Spleen (tissue), 11 donors: ENCODE data around the gene IMPA2. TPM values are rescaled to one million over a fixed set of nuclear protein-coding genes. Genes with fewer than 3 reads are reported as not detected.

Source experiments
- DNase-seq: peaks from one replicate; pipeline ENCODE4 v3.0.0-alpha.2; 2020
- H3K27ac ChIP-seq, 8 donors: fragments of 200-600 bp; sonication (generic) in 7 of 8; 1 replicate in 4 of 8; 2 replicates in 4 of 8; pipeline versions ENCODE4 v1.5.0 to v1.8.0; 2016 to 2021; ENCODE audit warnings: inconsistent platforms in 4 of 8, mild to moderate bottlenecking in 4 of 8, moderate library complexity in 1 of 8
- H3K27me3 ChIP-seq, 7 donors: fragments of 200-600 bp; sonication (generic) in 6 of 7; replicated peaks in 1 of 7; 1 replicate in 4 of 7; 2 replicates in 3 of 7; pipeline versions ENCODE4 v1.5.0 to v1.8.0; 2016 to 2021; ENCODE audit warnings: inconsistent platforms in 3 of 7, mild to moderate bottlenecking in 1 of 7
- H3K36me3 ChIP-seq, 6 donors: fragments of 200-600 bp; sonication (generic) in 5 of 6; 1 replicate in 4 of 6; 2 replicates in 2 of 6; pipeline versions ENCODE4 v1.5.0 to v1.8.0; 2016 to 2021; ENCODE audit warnings: inconsistent platforms in 2 of 6
- H3K4me1 ChIP-seq, 6 donors: fragments of 200-600 bp; sonication (generic) in 5 of 6; 1 replicate in 3 of 6; 2 replicates in 3 of 6; pipeline versions ENCODE4 v1.5.0 to v1.8.0; 2016 to 2021; ENCODE audit warnings: inconsistent platforms in 3 of 6
- H3K4me3 ChIP-seq, 8 donors: fragments of 200-600 bp; sonication (generic) in 7 of 8; 1 replicate in 4 of 8; 2 replicates in 4 of 8; pipeline versions ENCODE4 v1.5.0 to v1.8.0; 2016 to 2021; ENCODE audit warnings: inconsistent platforms in 4 of 8, mild to moderate bottlenecking in 4 of 8, moderate library complexity in 2 of 8
- H3K9me3 ChIP-seq, 8 donors: fragments of 200-600 bp; sonication (generic) in 7 of 8; 1 replicate in 4 of 8; 2 replicates in 4 of 8; pipeline versions ENCODE4 v1.5.0 to v1.8.0; 2016 to 2021; ENCODE audit warnings: inconsistent platforms in 4 of 8
- POLR2A ChIP-seq, 3 donors: fragments of 450-650 bp; IDR thresholded peaks; one replicate each; pipeline ENCODE4 v1.5.1; 2017; ENCODE audit warnings: antibody characterized with exemption in 3 of 3, mild to moderate bottlenecking in 1 of 3
- POLR2AphosphoS5 ChIP-seq, 3 donors: sonication (generic); formaldehyde crosslinking; IDR thresholded peaks; one replicate each; pipeline ENCODE4 v1.5.1; 2017; ENCODE audit warnings: antibody characterized with exemption in 3 of 3
- WGBS, 5 donors: extraction: QIAGEN DNeasy Blood & Tissue Kit in 3 of 5; methylation state at CpG; one replicate each; pipeline versions ENCODE4 v1.1.5 to v1.1.7; 2013 to 2018; 5-methylcytosine and 5-hydroxymethylcytosine counted together
- intact Hi-C: fragments of 100-400 bp; cut with DNase I; formaldehyde crosslinking; loops from one replicate; pipeline ENCODE4 v1.15.0; 2023; ENCODE audit warnings: low total_unique reads
- polyA plus RNA-seq, 3 donors: library from polyadenylated mRNA; stranded (reverse); fragments of 200-250 nt; gene quantifications; one replicate each; pipeline ENCODE4 v1.2.1, GENCODE V29; 2013
- total RNA-seq, 7 donors: library from RNA; depleted of rRNA in 3 of 7; stranded (reverse); fragments of >200 nt in 3 of 7; fragmentation: NEBNext Ultra II Directional in 4 of 7; extraction: Animal tissue kit (Norgen Biotek cat#: 25700) in 4 of 7; gene quantifications; one replicate each; pipeline versions ENCODE4 v1.1.0 to v1.2.1, GENCODE V29; 2016 to 2021
- TF ChIP-seq, protein P1 (sequence below), 11 experiments: fragments of 200-600 bp in 7 of 11; fragments of 450-650 bp in 4 of 11; sonication (generic) in 4 of 11; IDR thresholded peaks in 8 of 11; conservative IDR thresholded peaks in 3 of 11; 1 replicate in 7 of 11; 2 replicates in 4 of 11; pipeline versions ENCODE4 v1.4.0 to v1.8.0; 2016 to 2021; ENCODE audit warnings: antibody characterized with exemption in 11 of 11, inconsistent platforms in 4 of 11, mild to moderate bottlenecking in 1 of 11
- donor health status: healthy with polysubstance abuse.
- donor health status: DM: no; HTN: no; CAD: no; lungs with moderate emphysema.
- donor health status: DM: no; HTN: no; CAD: no.
- donor health status: Bipolar disorder and iron deficiency.
- donor health status: healthy.
- donor health status: DM: no; HTN: no; CAD: no.
- donor health status: DM: yes; HTN: yes; CAD: no.

Gene IMPA2
- total and polyA plus RNA-seq, 10 donors: 11.1 to 60.7 (median 32.9) TPM

DNA sequence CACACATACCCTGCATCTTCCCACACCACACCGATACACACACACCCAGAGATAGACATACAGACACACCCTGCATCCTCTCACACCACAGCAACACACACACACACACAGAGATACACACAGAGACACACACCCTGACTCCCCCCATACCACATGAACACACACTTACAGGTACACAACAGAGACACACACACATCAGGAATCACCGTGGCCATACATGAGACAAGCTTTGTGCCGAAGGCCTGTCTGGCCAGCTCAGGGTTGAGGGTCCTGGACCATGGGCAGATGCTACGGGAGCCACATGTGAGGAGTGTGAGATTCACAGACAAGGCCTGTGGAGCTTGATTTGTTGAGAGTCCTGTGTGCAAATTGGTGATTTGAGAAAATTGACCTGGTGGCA lies 15.6 kb downstream of the IMPA2 start:
- peaks cover 0 to 31% (median 2%) of the 10 kb centered on the region in 6 donors for H3K36me3 ChIP-seq
- H3K9me3 ChIP-seq: no peaks in the 10 kb centered on the region
- no peak overlapping the region for H3K4me3 ChIP-seq
- H3K4me1 ChIP-seq: peaks cover 7 to 27% (median 16%) of the 10 kb centered on the region in 6 donors
- WGBS, 5 donors: 81 to 98% (median 97%) methylated on average over 4 of the region's 4 CpGs
- no peaks in the 10 kb centered on the region for H3K27me3 ChIP-seq
- intact Hi-C loops: no loop called here
- peak; percentile 61 for DNase-seq
- peak overlapping the region in 1 of 8 donors; percentile 76 for H3K27ac ChIP-seq
- TF ChIP-seq POLR2AphosphoS5 (IDR thresholded peaks at IDR 0.05) (no peak), POLR2A (IDR thresholded peaks at IDR 0.05) (no peak)
- TF ChIP-seq, protein P1, sequence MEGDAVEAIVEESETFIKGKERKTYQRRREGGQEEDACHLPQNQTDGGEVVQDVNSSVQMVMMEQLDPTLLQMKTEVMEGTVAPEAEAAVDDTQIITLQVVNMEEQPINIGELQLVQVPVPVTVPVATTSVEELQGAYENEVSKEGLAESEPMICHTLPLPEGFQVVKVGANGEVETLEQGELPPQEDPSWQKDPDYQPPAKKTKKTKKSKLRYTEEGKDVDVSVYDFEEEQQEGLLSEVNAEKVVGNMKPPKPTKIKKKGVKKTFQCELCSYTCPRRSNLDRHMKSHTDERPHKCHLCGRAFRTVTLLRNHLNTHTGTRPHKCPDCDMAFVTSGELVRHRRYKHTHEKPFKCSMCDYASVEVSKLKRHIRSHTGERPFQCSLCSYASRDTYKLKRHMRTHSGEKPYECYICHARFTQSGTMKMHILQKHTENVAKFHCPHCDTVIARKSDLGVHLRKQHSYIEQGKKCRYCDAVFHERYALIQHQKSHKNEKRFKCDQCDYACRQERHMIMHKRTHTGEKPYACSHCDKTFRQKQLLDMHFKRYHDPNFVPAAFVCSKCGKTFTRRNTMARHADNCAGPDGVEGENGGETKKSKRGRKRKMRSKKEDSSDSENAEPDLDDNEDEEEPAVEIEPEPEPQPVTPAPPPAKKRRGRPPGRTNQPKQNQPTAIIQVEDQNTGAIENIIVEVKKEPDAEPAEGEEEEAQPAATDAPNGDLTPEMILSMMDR (IDR thresholded peaks at IDR 0.05 in 8 of 11, conservative IDR thresholded peaks at IDR 0.05 in 3 of 11): no peak

DNA sequence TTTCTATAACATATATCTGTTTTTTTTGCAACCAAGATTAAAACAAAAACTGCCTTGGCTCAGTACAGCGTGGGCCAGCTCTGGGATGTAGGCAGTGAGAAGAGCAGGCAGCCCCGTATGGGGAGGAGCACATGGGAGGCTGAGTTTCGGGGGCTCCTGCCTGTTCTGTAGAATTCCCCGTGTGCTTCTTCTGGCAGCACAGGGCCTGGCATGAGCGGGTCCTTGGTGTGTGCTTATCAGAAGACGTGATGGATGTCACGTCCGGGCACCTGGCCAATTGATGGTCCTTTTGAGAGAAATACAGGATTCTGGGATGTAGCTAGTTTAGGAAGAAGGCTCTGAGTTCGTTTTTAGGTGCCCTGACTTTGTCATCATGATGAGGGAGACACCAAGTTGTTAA lies 16.2 kb downstream of the IMPA2 start:
- TF ChIP-seq, protein P1 (IDR thresholded peaks at IDR 0.05 in 8 of 11, conservative IDR thresholded peaks at IDR 0.05 in 3 of 11): no peak
- TF ChIP-seq POLR2A (IDR thresholded peaks at IDR 0.05): no peak
- TF ChIP-seq POLR2AphosphoS5 (IDR thresholded peaks at IDR 0.05): no peak
- Histone ChIP-seq H3K9me3 (no peaks in the 10 kb centered on the region), H3K4me3 (no peak overlapping the region), H3K27ac (no peak overlapping the region), H3K27me3 (no peaks in the 10 kb centered on the region), H3K4me1 (peaks cover 7 to 27% (median 16%) of the 10 kb centered on the region in 6 donors), H3K36me3 (peaks cover 0 to 37% (median 2%) of the 10 kb centered on the region in 6 donors)
- intact Hi-C loops: no loop called here
- WGBS, 5 donors: 86 to 92% (median 89%) methylated on average over 9 of the region's 9 CpGs
- peak; percentile 57 for DNase-seq

DNA sequence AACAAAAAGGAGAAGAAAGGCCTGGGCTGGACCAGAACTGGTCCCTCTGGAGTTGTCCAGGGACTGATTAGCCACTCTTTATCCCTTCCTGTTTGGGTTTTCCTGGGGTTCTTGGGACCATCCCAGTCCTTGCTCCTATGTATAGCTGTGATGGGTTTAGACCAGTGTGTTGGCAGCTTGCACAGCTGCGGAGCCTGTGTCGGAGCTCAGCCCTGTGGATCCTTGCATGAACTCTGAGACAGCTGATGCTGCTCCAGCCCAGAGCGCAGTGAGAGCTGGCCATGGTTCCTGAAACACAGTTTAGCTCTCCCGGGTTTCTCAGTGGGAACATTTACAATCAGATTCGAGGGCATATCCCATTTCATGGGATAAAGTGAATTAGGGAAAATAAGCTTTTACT lies 16.9 kb downstream of the IMPA2 start:
- H3K9me3 ChIP-seq: no peaks in the 10 kb centered on the region
- intact Hi-C loops: no loop called here
- H3K27ac ChIP-seq: no peak overlapping the region
- peak; percentile 45 for DNase-seq
- TF ChIP-seq, protein P1 (IDR thresholded peaks at IDR 0.05 in 8 of 11, conservative IDR thresholded peaks at IDR 0.05 in 3 of 11): no peak
- no peak for TF ChIP-seq POLR2AphosphoS5 (IDR thresholded peaks at IDR 0.05)
- TF ChIP-seq POLR2A (IDR thresholded peaks at IDR 0.05): no peak
- 88 to 93% (median 89%) methylated on average over 5 of the region's 5 CpGs for WGBS, 5 donors
- no peaks in the 10 kb centered on the region for H3K27me3 ChIP-seq
- H3K4me3 ChIP-seq: no peak overlapping the region
- peaks cover 7 to 27% (median 16%) of the 10 kb centered on the region in 6 donors for H3K4me1 ChIP-seq
- H3K36me3 ChIP-seq: peaks cover 0 to 44% (median 2%) of the 10 kb centered on the region in 6 donors

DNA sequence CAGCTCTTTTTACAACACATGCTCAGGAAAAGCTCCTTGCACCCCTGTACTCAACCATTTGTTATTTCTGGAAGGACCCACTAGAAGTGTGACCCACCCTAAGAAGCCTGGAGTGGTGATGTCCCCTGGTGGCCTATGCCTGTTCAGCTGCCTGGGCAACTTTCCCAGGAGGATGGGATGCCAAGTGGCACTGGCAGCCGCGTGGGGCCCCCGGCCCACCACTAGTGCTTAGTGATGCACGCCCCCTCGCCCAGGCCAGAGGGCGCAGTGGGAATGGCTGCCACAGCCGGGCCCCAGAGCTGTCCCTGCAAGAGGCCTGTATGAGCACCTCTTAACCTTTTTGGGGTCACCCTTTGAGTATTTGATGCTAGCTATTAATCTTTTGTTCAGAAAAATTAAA lies 18.1 kb downstream of the IMPA2 start:
- Histone ChIP-seq H3K27ac (no peak overlapping the region), H3K36me3 (peaks cover 0 to 57% (median 2%) of the 10 kb centered on the region in 6 donors), H3K27me3 (no peaks in the 10 kb centered on the region), H3K9me3 (no peaks in the 10 kb centered on the region), H3K4me3 (no peak overlapping the region), H3K4me1 (peaks cover 7 to 22% (median 16%) of the 10 kb centered on the region in 6 donors)
- intact Hi-C loops: no loop called here
- TF ChIP-seq, protein P1 (IDR thresholded peaks at IDR 0.05 in 8 of 11, conservative IDR thresholded peaks at IDR 0.05 in 3 of 11): no peak
- TF ChIP-seq POLR2A (IDR thresholded peaks at IDR 0.05) (no peak), POLR2AphosphoS5 (IDR thresholded peaks at IDR 0.05) (no peak)
- no peak for DNase-seq
- 93 to 98% (median 96%) methylated on average over 3 to 7 of the region's 7 CpGs for WGBS, 5 donors
